NCI-H1092 treated with DMSO at 0.1 percent for 48 hours (cell line): ENCODE results near the gene SLC2A9.
A peak's percentile ranks its signal among the peaks of the same experiment; 100 is the strongest.

Source experiments
- DNase-seq: peaks from one replicate; lab custom pipeline; 2025; lab: John Stamatoyannopoulos, UW

SLC2A9 gene

GRCh38 chr4:10045481-10045880, 24.2 kb upstream of the SLC2A9 start:
- DNase-seq, result no peak

GRCh38 chr4:10041036-10041435, 19.7 kb upstream of the SLC2A9 start:
- DNase-seq, result no peak

- no peak for DNase-seq
Measured at GRCh38 chr4:10040049-10040892, 19.0 kb upstream of the SLC2A9 start.

GRCh38 chr4:10036807-10037342, 15.6 kb upstream of the SLC2A9 start:
- no peak for DNase-seq

GRCh38 chr4:10035130-10035529, 13.8 kb upstream of the SLC2A9 start:
- no peak for DNase-seq

GRCh38 chr4:10034612-10035104, 13.4 kb upstream of the SLC2A9 start:
- DNase-seq, result no peak

GRCh38 chr4:10034136-10034535, 12.8 kb upstream of the SLC2A9 start:
- DNase-seq, result peak; percentile 10

- DNase-seq, result no peak
Measured at GRCh38 chr4:10033191-10033881, 12.0 kb upstream of the SLC2A9 start.

- no peak for DNase-seq
Measured at GRCh38 chr4:10032625-10033024, 11.3 kb upstream of the SLC2A9 start.

- no peak for DNase-seq
Measured at GRCh38 chr4:10031668-10032590, 10.6 kb upstream of the SLC2A9 start.

- no peak for DNase-seq
Measured at GRCh38 chr4:10030972-10031667, 9.8 kb upstream of the SLC2A9 start.

- DNase-seq, result no peak
Measured at GRCh38 chr4:10029403-10029802, 8.1 kb upstream of the SLC2A9 start.

GRCh38 chr4:10028910-10029309, 7.6 kb upstream of the SLC2A9 start:
- DNase-seq, result no peak

GRCh38 chr4:10026485-10026884, 5.2 kb upstream of the SLC2A9 start:
- DNase-seq, result no peak

GRCh38 chr4:10025230-10025806, 4.0 kb upstream of the SLC2A9 start:
- DNase-seq, result no peak

GRCh38 chr4:10024303-10024702, 3.0 kb upstream of the SLC2A9 start:
- DNase-seq, result no peak

GRCh38 chr4:10023806-10024205, 2.5 kb upstream of the SLC2A9 start:
- DNase-seq, result no peak

GRCh38 chr4:10023050-10023419, 1.7 kb upstream of the SLC2A9 start:
- no peak for DNase-seq

GRCh38 chr4:10022346-10023049, 1.2 kb upstream of the SLC2A9 start:
- no peak for DNase-seq

GRCh38 chr4:10021653-10022023, 341 bp upstream of the SLC2A9 start:
- no peak for DNase-seq
